HG03139 (cell line): ENCODE measurements around the gene GPSM1.

Source experiments
- ATAC-seq: cut with Tn5 transposase; IDR thresholded peaks from one replicate; pipeline ENCODE4 v1.9.1; 2021; ENCODE audit not compliant: unreplicated experiment

The GPSM1 gene

GRCh38 chr9:136372561-136373299, 45.4 kb downstream of the GPSM1 start:
- ATAC-seq: no peak

- ATAC-seq: no peak
Observed at GRCh38 chr9:136373300-136374182, 46.2 kb downstream of the GPSM1 start, which contains the start of gene CARD9. Gene CARD9, minus strand, starts transcription at chr9:136373669. Its CDS starts 1,591 bp downstream, at chr9:136372078.

GRCh38 chr9:136374183-136374575, 46.8 kb downstream of the GPSM1 start:
- no peak for ATAC-seq

- ATAC-seq: no peak
Observed at GRCh38 chr9:136375096-136375495, 47.8 kb downstream of the GPSM1 start.

GRCh38 chr9:136376457-136376856, 49.1 kb downstream of the GPSM1 start:
- ATAC-seq: no peak

GRCh38 chr9:136377341-136378169, 50.2 kb downstream of the GPSM1 start:
- no peak for ATAC-seq

- ATAC-seq: no peak
Observed at GRCh38 chr9:136378170-136379002, 51.0 kb downstream of the GPSM1 start.

- ATAC-seq: no peak
Observed at GRCh38 chr9:136379003-136379287, 51.6 kb downstream of the GPSM1 start.

- no peak for ATAC-seq
Observed at GRCh38 chr9:136379401-136379800, 52.1 kb downstream of the GPSM1 start.

GRCh38 chr9:136379891-136380290, 52.6 kb downstream of the GPSM1 start:
- ATAC-seq: no peak

GRCh38 chr9:136380381-136380780, 53.0 kb downstream of the GPSM1 start:
- ATAC-seq: no peak

GRCh38 chr9:136381311-136381710, 54.0 kb downstream of the GPSM1 start:
- ATAC-seq: no peak

- ATAC-seq: no peak
Observed at GRCh38 chr9:136381966-136382513, 54.7 kb downstream of the GPSM1 start.

GRCh38 chr9:136383436-136383835, 56.1 kb downstream of the GPSM1 start:
- no peak for ATAC-seq

GRCh38 chr9:136385015-136385414, 57.7 kb downstream of the GPSM1 start:
- no peak for ATAC-seq

GRCh38 chr9:136386018-136386417, 58.7 kb downstream of the GPSM1 start:
- no peak for ATAC-seq

- no peak for ATAC-seq
Observed at GRCh38 chr9:136387217-136387616, 59.9 kb downstream of the GPSM1 start.

GRCh38 chr9:136389396-136389795, 62.1 kb downstream of the GPSM1 start:
- ATAC-seq: no peak

- no peak for ATAC-seq
Observed at GRCh38 chr9:136391737-136392537, 64.6 kb downstream of the GPSM1 start.
